Parathyroid adenoma (tissue), 2 donors: ENCODE measurements around the gene DCX.

Experiments used
- H2AFZ ChIP-seq: fragments of 300-600 bp; sonication (generic); one replicate; pipeline ENCODE4 v1.7.0; 2017; ENCODE audit warnings: antibody characterized with exemption, mild to moderate bottlenecking
- H3K27ac ChIP-seq: fragments of 300-600 bp; sonication (generic); one replicate; pipeline ENCODE4 v1.7.0; 2017
- H3K27me3 ChIP-seq: fragments of 300-600 bp; sonication (generic); one replicate; pipeline ENCODE4 v1.7.0; 2017; ENCODE audit warnings: low read length; ENCODE audit not compliant: control insufficient read depth, insufficient read depth
- H3K36me3 ChIP-seq: fragments of 300-600 bp; sonication (generic); one replicate; pipeline ENCODE4 v1.7.0; 2017; ENCODE audit warnings: low read length; ENCODE audit not compliant: control insufficient read depth, insufficient read depth
- H3K4me1 ChIP-seq: fragments of 300-600 bp; sonication (generic); one replicate; pipeline ENCODE4 v1.7.0; 2017; ENCODE audit warnings: control low read depth
- H3K4me2 ChIP-seq: fragments of 300-600 bp; sonication (generic); one replicate; pipeline ENCODE4 v1.7.0; 2017; ENCODE audit warnings: low read length
- H3K4me3 ChIP-seq: fragments of 300-600 bp; sonication (generic); one replicate; pipeline ENCODE4 v1.7.0; 2017; ENCODE audit warnings: low read depth, low read length
- H3K79me2 ChIP-seq: fragments of 300-600 bp; sonication (generic); one replicate; pipeline ENCODE4 v1.7.0; 2017; ENCODE audit warnings: control low read depth
- H3K9ac ChIP-seq: fragments of 300-600 bp; sonication (generic); one replicate; pipeline ENCODE4 v1.7.0; 2017; ENCODE audit warnings: mild to moderate bottlenecking
- H3K9me3 ChIP-seq: fragments of 300-600 bp; sonication (generic); one replicate; pipeline ENCODE4 v1.7.0; 2017; ENCODE audit warnings: low read length; ENCODE audit not compliant: control insufficient read depth
- CTCF ChIP-seq: fragments of 300-600 bp; sonication (generic); IDR thresholded peaks from one replicate; pipeline ENCODE4 v1.7.0; 2017; ENCODE audit warnings: antibody characterized with exemption, mild to moderate bottlenecking
- donor health status: primary hyperparathyroidism.

Gene DCX

GRCh38 chrX:111265486-111265885, 146.5 kb downstream of the DCX start:
- H3K27ac ChIP-seq, result no peak overlapping the region
- H3K9ac ChIP-seq, result no peak overlapping the region
- no peaks in the 10 kb centered on the region for H3K36me3 ChIP-seq
- H3K4me2 ChIP-seq, result no peak overlapping the region
- no peaks in the 10 kb centered on the region for H3K79me2 ChIP-seq
- no peaks in the 10 kb centered on the region for H3K9me3 ChIP-seq
- H3K27me3 ChIP-seq, result no peaks in the 10 kb centered on the region
- H3K4me1 ChIP-seq, result no peaks in the 10 kb centered on the region
- no peak overlapping the region for H3K4me3 ChIP-seq
- TF ChIP-seq CTCF, result no peak
- no peak overlapping the region for H2AFZ ChIP-seq

GRCh38 chrX:111264385-111264784, 147.6 kb downstream of the DCX start:
- Histone ChIP-seq H3K4me3 (no peak overlapping the region), H3K27me3 (no peaks in the 10 kb centered on the region), H3K27ac (no peak overlapping the region), H3K79me2 (no peaks in the 10 kb centered on the region), H3K9ac (no peak overlapping the region), H3K4me1 (no peaks in the 10 kb centered on the region), H3K4me2 (no peak overlapping the region), H3K9me3 (no peaks in the 10 kb centered on the region), H2AFZ (no peak overlapping the region), H3K36me3 (no peaks in the 10 kb centered on the region)
- TF ChIP-seq CTCF, result no peak

- no peaks in the 10 kb centered on the region for H3K79me2 ChIP-seq
- no peaks in the 10 kb centered on the region for H3K27me3 ChIP-seq
- no peak overlapping the region for H3K27ac ChIP-seq
- TF ChIP-seq CTCF, result no peak
- no peaks in the 10 kb centered on the region for H3K4me1 ChIP-seq
- no peaks in the 10 kb centered on the region for H3K9me3 ChIP-seq
- H3K4me3 ChIP-seq, result no peak overlapping the region
- H3K4me2 ChIP-seq, result no peak overlapping the region
- no peaks in the 10 kb centered on the region for H3K36me3 ChIP-seq
- no peak overlapping the region for H2AFZ ChIP-seq
- no peak overlapping the region for H3K9ac ChIP-seq
Measured at GRCh38 chrX:111262086-111262485, 149.9 kb downstream of the DCX start.

GRCh38 chrX:111260451-111260850, 151.5 kb downstream of the DCX start:
- H2AFZ ChIP-seq, result no peak overlapping the region
- no peak overlapping the region for H3K4me3 ChIP-seq
- no peaks in the 10 kb centered on the region for H3K9me3 ChIP-seq
- no peaks in the 10 kb centered on the region for H3K27me3 ChIP-seq
- no peaks in the 10 kb centered on the region for H3K4me1 ChIP-seq
- H3K79me2 ChIP-seq, result no peaks in the 10 kb centered on the region
- no peak for TF ChIP-seq CTCF
- no peak overlapping the region for H3K9ac ChIP-seq
- H3K4me2 ChIP-seq, result no peak overlapping the region
- H3K27ac ChIP-seq, result no peak overlapping the region
- H3K36me3 ChIP-seq, result no peaks in the 10 kb centered on the region

- Histone ChIP-seq H2AFZ (no peak overlapping the region), H3K4me1 (no peaks in the 10 kb centered on the region), H3K4me3 (no peak overlapping the region), H3K4me2 (no peak overlapping the region), H3K27me3 (no peaks in the 10 kb centered on the region), H3K79me2 (no peaks in the 10 kb centered on the region), H3K9ac (no peak overlapping the region), H3K27ac (no peak overlapping the region), H3K9me3 (no peaks in the 10 kb centered on the region), H3K36me3 (no peaks in the 10 kb centered on the region)
- no peak for TF ChIP-seq CTCF
Measured at GRCh38 chrX:111259559-111259958, 152.4 kb downstream of the DCX start.
